SK-N-SH (cell line): ENCODE data around the gene AXIN2. TPM values are rescaled to one million over a fixed set of nuclear protein-coding genes. Genes with fewer than 3 reads are reported as not detected.

Experiments
- CTCF ChIA-PET: fragments of 300-600, 350-600 bp; formaldehyde crosslinking; extraction: SDS; loops from one replicate; lab custom pipeline; 2021; lab: Yijun Ruan, JAX
- POLR2A ChIA-PET: fragments of 350-600 bp; sonication (Branson Sonifier 250); formaldehyde crosslinking; extraction: SDS; loops from one replicate; lab custom pipeline; 2020; ENCODE audit warnings: antibody characterized with exemption, inconsistent platforms; lab: Yijun Ruan, JAX
- DNase-seq: peaks from one replicate; pipeline ENCODE4 v3.0.0; 2012
- H2AFZ ChIP-seq: fragments of 200-600 bp; sonication (generic); 2 replicates; pipeline ENCODE4 v1.8.1; 2016; ENCODE audit warnings: antibody characterized with exemption, mild to moderate bottlenecking, low read depth
- H3F3A ChIP-seq: fragments of 200-600 bp; sonication (generic); replicated peaks from 2 replicates; pipeline ENCODE3; 2016; ENCODE audit warnings: antibody characterized with exemption, mild to moderate bottlenecking; ENCODE audit not compliant: insufficient read depth
- H3K27ac ChIP-seq, 2 experiments: fragments of 200-500 bp in 1 of 2; fragments of 200-600 bp in 1 of 2; sonication (Bioruptor generic) in 1 of 2; sonication (generic), shearing (Covaris generic) in 1 of 2; 2 replicates each; pipeline versions ENCODE4 v1.5.1 to v1.6.1; 2014 to 2016; ENCODE audit warnings: low read depth in 2 of 2, inconsistent platforms in 1 of 2, low read length in 1 of 2, mild to moderate bottlenecking in 1 of 2, mixed read lengths in 1 of 2
- H3K27me3 ChIP-seq: fragments of 200-600 bp; sonication (generic), shearing (Covaris generic); 2 replicates; pipeline ENCODE4 v1.6.1; 2016; ENCODE audit warnings: mixed run types; ENCODE audit not compliant: insufficient read depth
- H3K36me3 ChIP-seq, 2 experiments: fragments of 200-500 bp in 1 of 2; fragments of 200-600 bp in 1 of 2; sonication (Bioruptor generic) in 1 of 2; sonication (generic) in 1 of 2; replicated peaks in 1 of 2; 2 replicates each; pipeline versions ENCODE3 to v1.5.1; 2014 to 2016; ENCODE audit warnings: low read length in 1 of 2, mild to moderate bottlenecking in 1 of 2; ENCODE audit not compliant: insufficient read depth in 2 of 2, control insufficient read depth in 1 of 2
- H3K4me1 ChIP-seq, 2 experiments: fragments of 200-500 bp in 1 of 2; fragments of 200-600 bp in 1 of 2; sonication (Bioruptor generic) in 1 of 2; sonication (generic), shearing (Covaris generic) in 1 of 2; 2 replicates each; pipeline versions ENCODE4 v1.5.1 to v1.6.1; 2014 to 2016; ENCODE audit warnings: low read depth in 1 of 2, low read length in 1 of 2, mixed run types in 1 of 2; ENCODE audit not compliant: insufficient read depth in 2 of 2, control insufficient read depth in 1 of 2
- H3K4me2 ChIP-seq: fragments of 200-600 bp; sonication (generic), shearing (Covaris generic); 2 replicates; pipeline ENCODE4 v1.6.1; 2017; ENCODE audit warnings: mixed run types
- H3K4me3 ChIP-seq, 2 experiments: fragments of 200-500 bp in 1 of 2; fragments of 200-600 bp in 1 of 2; sonication (Bioruptor generic) in 1 of 2; sonication (generic), shearing (Covaris generic) in 1 of 2; 2 replicates each; pipeline versions ENCODE4 v1.5.1 to v1.8.1; 2014 to 2016; ENCODE audit warnings: low read depth in 2 of 2, inconsistent platforms in 1 of 2, low read length in 1 of 2, mild to moderate bottlenecking in 1 of 2, mixed read lengths in 1 of 2, moderate library complexity in 1 of 2
- H3K79me2 ChIP-seq: fragments of 200-600 bp; sonication (generic); 2 replicates; pipeline ENCODE4 v1.8.1; 2017; ENCODE audit warnings: mild to moderate bottlenecking; ENCODE audit not compliant: insufficient read depth
- H3K9ac ChIP-seq: fragments of 200-600 bp; sonication (generic); 2 replicates; pipeline ENCODE4 v1.6.1; 2017; ENCODE audit warnings: mixed run types
- H3K9me2 ChIP-seq: fragments of 200-600 bp; sonication (generic); 2 replicates; pipeline ENCODE4 v1.6.1; 2017; ENCODE audit warnings: mixed run types
- H3K9me3 ChIP-seq: fragments of 200-600 bp; sonication (generic); 2 replicates; pipeline ENCODE4 v1.6.1; 2017; ENCODE audit warnings: mixed run types, mild to moderate bottlenecking, moderate library complexity
- H4K20me1 ChIP-seq: fragments of 200-600 bp; sonication (generic); 2 replicates; pipeline ENCODE4 v1.6.1; 2017; ENCODE audit warnings: mild to moderate bottlenecking, mixed run types; ENCODE audit not compliant: insufficient read depth
- CHD2 ChIP-seq: fragments of 150-350 bp; IDR thresholded peaks from 2 replicates; pipeline ENCODE4 v1.6.1; 2018; ENCODE audit warnings: low read length; ENCODE audit not compliant: partially characterized antibody
- EP300 ChIP-seq, 2 experiments: IDR thresholded peaks; 2 replicates each; pipeline versions ENCODE4 v1.4.0 to v1.6.1; 2012; ENCODE audit warnings: borderline replicate concordance in 1 of 2, low read depth in 1 of 2, low read length in 1 of 2
- EZH2phosphoT487 ChIP-seq: fragments of 200-600 bp; sonication (generic); IDR thresholded peaks from 2 replicates; pipeline ENCODE4 v1.6.1; 2017; ENCODE audit warnings: low read depth, mixed run types, mild to moderate bottlenecking, antibody characterized with exemption, moderate library complexity, borderline replicate concordance
- FOXJ3 ChIP-seq: sonication (generic); formaldehyde crosslinking; IDR thresholded peaks from 2 replicates; pipeline ENCODE4 v1.5.1; 2020; ENCODE audit warnings: mild to moderate bottlenecking, missing genetic modification reagents
- GATA2 ChIP-seq: sonication (generic); formaldehyde crosslinking; IDR thresholded peaks from 2 replicates; pipeline ENCODE4 v1.5.0; 2020; ENCODE audit warnings: mild to moderate bottlenecking, missing genetic modification reagents
- MEF2A ChIP-seq: IDR thresholded peaks from 2 replicates; pipeline ENCODE4 v1.4.0; 2012; ENCODE audit warnings: low read depth, borderline replicate concordance
- NRF1 ChIP-seq: IDR thresholded peaks from 2 replicates; pipeline ENCODE4 v1.6.1; 2012; ENCODE audit warnings: low read depth, mild to moderate bottlenecking, low read length
- RAD21 ChIP-seq: IDR thresholded peaks from 2 replicates; pipeline ENCODE4 v1.6.1; 2012; ENCODE audit warnings: mild to moderate bottlenecking, low read length
- SIN3A ChIP-seq: IDR thresholded peaks from 2 replicates; pipeline ENCODE4 v1.6.1; 2012; ENCODE audit warnings: low read depth, mild to moderate bottlenecking, low read length, moderate library complexity, borderline replicate concordance
- SMC3 ChIP-seq: IDR thresholded peaks from 2 replicates; pipeline ENCODE4 v1.6.1; 2012; ENCODE audit warnings: low read depth, low read length, improper control_type of control experiment
- TCF12 ChIP-seq: IDR thresholded peaks from 2 replicates; pipeline ENCODE4 v1.4.0; 2012
- WGBS: methylation state at CpG from one replicate; pipeline ENCODE4 v1.1.6; 2017; ENCODE audit warnings: low lambda C conversion rate; 5-methylcytosine and 5-hydroxymethylcytosine counted together
- polyA plus RNA-seq, 3 experiments: library from polyadenylated mRNA; depleted of rRNA; stranded (reverse); fragments of >200 nt; gene quantifications; 2 replicates each; pipeline ENCODE4 v1.2.3, GENCODE V29; 2012
- TF ChIP-seq, protein P1 (sequence below): IDR thresholded peaks from 2 replicates; pipeline ENCODE4 v1.4.0; 2012; ENCODE audit warnings: low read depth, borderline replicate concordance
- TF ChIP-seq, protein P2 (sequence below): IDR thresholded peaks from 2 replicates; pipeline ENCODE4 v1.4.0; 2012; ENCODE audit warnings: low read depth, borderline replicate concordance
- TF ChIP-seq, protein P3 (sequence below): IDR thresholded peaks from 2 replicates; pipeline ENCODE4 v1.6.1; 2012; ENCODE audit warnings: mild to moderate bottlenecking, low read depth, low read length, moderate library complexity

The AXIN2 gene
- polyA plus RNA-seq, 1 of the 3 experiments (the other 2 are of a cell fraction) = 8.3 TPM

DNA sequence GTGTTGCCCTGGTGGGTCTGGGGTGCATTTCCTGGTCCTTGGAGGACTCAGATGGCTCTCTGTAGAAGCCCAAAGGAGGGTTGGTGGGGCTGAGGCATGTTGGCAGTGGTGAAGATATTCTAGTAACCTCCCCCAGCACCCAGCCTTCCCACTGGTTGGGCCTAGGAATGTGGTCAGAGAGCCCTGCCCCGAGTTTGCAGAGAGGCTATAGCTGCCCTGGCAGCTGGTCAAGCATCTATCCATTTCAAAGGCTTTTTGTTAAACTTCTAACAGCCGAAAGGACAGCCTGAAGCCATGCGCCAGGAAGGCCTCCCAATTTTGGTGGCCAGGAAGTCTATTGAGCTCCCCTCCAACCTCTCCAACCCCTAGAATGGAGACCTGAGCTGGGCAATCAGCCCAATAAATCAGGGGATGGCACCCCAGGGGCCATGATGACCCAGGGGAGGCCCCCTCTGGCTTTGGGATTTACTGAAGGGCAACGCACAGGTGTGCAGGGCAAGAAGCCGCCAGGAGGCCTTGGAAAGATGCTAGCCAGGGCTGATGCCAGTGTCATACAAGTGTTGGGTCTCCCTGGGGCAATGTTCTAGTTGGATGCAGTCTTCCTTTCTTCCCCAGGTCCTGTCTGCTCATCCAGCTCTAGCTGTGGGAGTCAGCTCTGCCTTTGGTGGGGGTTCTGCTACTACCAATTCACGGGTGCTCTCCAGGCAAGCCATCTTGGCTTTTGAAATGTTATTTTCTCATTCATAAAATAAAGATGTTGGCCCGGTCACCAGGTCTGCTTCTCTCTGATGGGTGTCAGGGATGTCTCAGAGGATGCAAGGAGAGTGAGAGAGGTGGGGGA, 30.9 kb upstream of the AXIN2 start (continued):
- TF ChIP-seq, protein P1, sequence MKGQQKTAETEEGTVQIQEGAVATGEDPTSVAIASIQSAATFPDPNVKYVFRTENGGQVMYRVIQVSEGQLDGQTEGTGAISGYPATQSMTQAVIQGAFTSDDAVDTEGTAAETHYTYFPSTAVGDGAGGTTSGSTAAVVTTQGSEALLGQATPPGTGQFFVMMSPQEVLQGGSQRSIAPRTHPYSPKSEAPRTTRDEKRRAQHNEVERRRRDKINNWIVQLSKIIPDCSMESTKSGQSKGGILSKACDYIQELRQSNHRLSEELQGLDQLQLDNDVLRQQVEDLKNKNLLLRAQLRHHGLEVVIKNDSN = no peak
- no peak for TF ChIP-seq NRF1
- TF ChIP-seq, protein P2, sequence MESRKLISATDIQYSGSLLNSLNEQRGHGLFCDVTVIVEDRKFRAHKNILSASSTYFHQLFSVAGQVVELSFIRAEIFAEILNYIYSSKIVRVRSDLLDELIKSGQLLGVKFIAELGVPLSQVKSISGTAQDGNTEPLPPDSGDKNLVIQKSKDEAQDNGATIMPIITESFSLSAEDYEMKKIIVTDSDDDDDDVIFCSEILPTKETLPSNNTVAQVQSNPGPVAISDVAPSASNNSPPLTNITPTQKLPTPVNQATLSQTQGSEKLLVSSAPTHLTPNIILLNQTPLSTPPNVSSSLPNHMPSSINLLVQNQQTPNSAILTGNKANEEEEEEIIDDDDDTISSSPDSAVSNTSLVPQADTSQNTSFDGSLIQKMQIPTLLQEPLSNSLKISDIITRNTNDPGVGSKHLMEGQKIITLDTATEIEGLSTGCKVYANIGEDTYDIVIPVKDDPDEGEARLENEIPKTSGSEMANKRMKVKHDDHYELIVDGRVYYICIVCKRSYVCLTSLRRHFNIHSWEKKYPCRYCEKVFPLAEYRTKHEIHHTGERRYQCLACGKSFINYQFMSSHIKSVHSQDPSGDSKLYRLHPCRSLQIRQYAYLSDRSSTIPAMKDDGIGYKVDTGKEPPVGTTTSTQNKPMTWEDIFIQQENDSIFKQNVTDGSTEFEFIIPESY = no peak
- no peak for TF ChIP-seq TCF12
- TF ChIP-seq GATA2 (CRISPR knock-in tag) = no peak
- TF ChIP-seq EZH2phosphoT487 = no peak
- TF ChIP-seq SIN3A = no peak
- no peak for TF ChIP-seq SMC3

DNA sequence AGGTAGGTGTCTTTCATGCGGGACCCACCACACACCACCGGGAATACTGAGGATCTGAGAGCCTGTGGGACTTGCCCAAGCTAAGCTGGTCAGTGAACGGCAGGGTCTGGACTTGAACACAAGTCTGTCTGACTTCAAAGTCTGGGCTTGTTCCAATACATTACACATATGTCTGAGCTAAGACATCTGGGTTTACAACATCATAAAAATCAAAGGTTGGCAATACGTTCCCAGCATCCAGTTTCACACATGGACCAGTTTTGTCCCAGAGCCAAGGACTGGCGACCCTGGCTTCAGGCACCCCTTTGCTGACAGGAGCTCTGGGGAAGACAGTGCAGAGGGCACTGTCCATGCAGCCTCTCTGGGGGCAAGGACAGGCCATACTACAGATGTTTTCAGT, 27.9 kb upstream of the AXIN2 start:
- H3K27ac ChIP-seq = no peak overlapping the region
- H3K36me3 ChIP-seq = no peaks in the 10 kb centered on the region
- no peak overlapping the region for H3K4me3 ChIP-seq
- no peak overlapping the region for H3K9ac ChIP-seq
- H2AFZ ChIP-seq = no peak overlapping the region
- DNase-seq = no peak
- H4K20me1 ChIP-seq = no peaks in the 10 kb centered on the region
- no peaks in the 10 kb centered on the region for H3F3A ChIP-seq
- no peaks in the 10 kb centered on the region for H3K27me3 ChIP-seq
- H3K9me2 ChIP-seq = no peaks in the 10 kb centered on the region
- H3K9me3 ChIP-seq = no peaks in the 10 kb centered on the region
- POLR2A ChIA-PET = no interaction called here
- no peaks in the 10 kb centered on the region for H3K79me2 ChIP-seq
- 87% methylated on average over 5 of the region's 5 CpGs for WGBS
- H3K4me1 ChIP-seq = peaks cover 0 to 5% of the 10 kb centered on the region in 2 experiments; a peak in 1 of 4 replicates
- TF ChIP-seq, protein P1 = no peak
- TF ChIP-seq FOXJ3 (CRISPR knock-in tag) (no peak), MEF2A (no peak), CHD2 (no peak), GATA2 (CRISPR knock-in tag) (no peak), EP300 (IDR thresholded peaks at IDR 0.05; ENCODE audit: borderline replicate concordance in 1 of 2, low read depth in 1 of 2, low read length in 1 of 2) (no peak), RAD21 (no peak), TCF12 (no peak)
- TF ChIP-seq, protein P3, sequence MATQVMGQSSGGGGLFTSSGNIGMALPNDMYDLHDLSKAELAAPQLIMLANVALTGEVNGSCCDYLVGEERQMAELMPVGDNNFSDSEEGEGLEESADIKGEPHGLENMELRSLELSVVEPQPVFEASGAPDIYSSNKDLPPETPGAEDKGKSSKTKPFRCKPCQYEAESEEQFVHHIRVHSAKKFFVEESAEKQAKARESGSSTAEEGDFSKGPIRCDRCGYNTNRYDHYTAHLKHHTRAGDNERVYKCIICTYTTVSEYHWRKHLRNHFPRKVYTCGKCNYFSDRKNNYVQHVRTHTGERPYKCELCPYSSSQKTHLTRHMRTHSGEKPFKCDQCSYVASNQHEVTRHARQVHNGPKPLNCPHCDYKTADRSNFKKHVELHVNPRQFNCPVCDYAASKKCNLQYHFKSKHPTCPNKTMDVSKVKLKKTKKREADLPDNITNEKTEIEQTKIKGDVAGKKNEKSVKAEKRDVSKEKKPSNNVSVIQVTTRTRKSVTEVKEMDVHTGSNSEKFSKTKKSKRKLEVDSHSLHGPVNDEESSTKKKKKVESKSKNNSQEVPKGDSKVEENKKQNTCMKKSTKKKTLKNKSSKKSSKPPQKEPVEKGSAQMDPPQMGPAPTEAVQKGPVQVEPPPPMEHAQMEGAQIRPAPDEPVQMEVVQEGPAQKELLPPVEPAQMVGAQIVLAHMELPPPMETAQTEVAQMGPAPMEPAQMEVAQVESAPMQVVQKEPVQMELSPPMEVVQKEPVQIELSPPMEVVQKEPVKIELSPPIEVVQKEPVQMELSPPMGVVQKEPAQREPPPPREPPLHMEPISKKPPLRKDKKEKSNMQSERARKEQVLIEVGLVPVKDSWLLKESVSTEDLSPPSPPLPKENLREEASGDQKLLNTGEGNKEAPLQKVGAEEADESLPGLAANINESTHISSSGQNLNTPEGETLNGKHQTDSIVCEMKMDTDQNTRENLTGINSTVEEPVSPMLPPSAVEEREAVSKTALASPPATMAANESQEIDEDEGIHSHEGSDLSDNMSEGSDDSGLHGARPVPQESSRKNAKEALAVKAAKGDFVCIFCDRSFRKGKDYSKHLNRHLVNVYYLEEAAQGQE = no peak
- H3K4me2 ChIP-seq = no peak overlapping the region
- CTCF ChIA-PET = interaction anchor here (0.8 kb wide), 1 partner anchor 357 kb away, joined by 3 read pairs; no protein-coding TSS in a partner anchor
